Adrenal gland (tissue), 5 donors: ENCODE data around the gene ALG2.

Experiments used
- POLR2A ChIP-seq, 2 donors: fragments of 450-650 bp; IDR thresholded peaks; one replicate each; pipeline ENCODE4 v1.6.1; 2017; ENCODE audit warnings: antibody characterized with exemption in 2 of 2, mild to moderate bottlenecking in 2 of 2, moderate library complexity in 1 of 2
- TF ChIP-seq, protein P1 (sequence below), 6 experiments: fragments of 450-650 bp in 4 of 6; fragments of 200-600 bp in 2 of 6; sonication (generic) in 1 of 6; IDR thresholded peaks; 1 replicate in 5 of 6; 2 replicates in 1 of 6; pipeline versions ENCODE4 v1.5.1 to v1.8.0; 2016 to 2021; ENCODE audit warnings: antibody characterized with exemption in 6 of 6, mild to moderate bottlenecking in 2 of 6, moderate library complexity in 1 of 6
- donor health status: DM: no; HTN: no; CAD: no.

DNA sequence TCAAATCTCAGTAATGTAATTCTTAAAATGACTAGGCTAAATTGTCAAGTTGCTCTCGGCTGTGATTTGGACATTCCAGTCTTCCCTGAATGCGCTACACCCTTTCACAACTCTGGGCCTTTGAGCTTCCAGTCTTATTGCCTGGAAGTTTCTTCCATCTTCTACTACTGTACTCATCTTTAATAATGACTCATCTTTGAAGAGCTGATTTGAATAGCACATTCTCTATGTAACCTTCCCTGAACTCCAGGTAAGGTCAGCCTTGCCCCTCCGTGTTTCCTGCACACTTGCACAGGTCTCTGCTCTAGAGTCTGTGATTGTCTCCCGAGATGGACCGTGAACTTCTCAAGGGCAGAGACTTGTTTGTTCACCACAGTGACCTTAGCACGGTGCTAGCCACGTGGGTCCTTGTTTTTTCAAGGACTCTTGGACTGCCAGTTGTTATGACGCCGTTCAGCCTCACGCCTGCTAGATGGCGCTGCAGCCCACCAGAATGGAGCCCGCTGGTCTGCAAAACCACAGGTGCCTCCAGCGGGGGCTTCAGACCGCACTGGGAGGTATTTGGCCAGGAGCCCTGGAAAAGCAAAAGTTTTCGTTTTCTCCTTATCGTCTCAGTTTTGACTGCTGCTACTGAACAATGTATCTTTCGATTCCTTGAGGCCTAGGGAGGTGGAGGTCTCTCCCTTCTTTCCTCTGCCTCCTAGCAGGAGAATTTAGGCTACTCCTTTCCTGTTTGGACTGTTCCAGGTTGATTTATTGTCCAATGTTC is 44.7 kb upstream of the ALG2 start:
- TF ChIP-seq, protein P1, sequence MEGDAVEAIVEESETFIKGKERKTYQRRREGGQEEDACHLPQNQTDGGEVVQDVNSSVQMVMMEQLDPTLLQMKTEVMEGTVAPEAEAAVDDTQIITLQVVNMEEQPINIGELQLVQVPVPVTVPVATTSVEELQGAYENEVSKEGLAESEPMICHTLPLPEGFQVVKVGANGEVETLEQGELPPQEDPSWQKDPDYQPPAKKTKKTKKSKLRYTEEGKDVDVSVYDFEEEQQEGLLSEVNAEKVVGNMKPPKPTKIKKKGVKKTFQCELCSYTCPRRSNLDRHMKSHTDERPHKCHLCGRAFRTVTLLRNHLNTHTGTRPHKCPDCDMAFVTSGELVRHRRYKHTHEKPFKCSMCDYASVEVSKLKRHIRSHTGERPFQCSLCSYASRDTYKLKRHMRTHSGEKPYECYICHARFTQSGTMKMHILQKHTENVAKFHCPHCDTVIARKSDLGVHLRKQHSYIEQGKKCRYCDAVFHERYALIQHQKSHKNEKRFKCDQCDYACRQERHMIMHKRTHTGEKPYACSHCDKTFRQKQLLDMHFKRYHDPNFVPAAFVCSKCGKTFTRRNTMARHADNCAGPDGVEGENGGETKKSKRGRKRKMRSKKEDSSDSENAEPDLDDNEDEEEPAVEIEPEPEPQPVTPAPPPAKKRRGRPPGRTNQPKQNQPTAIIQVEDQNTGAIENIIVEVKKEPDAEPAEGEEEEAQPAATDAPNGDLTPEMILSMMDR (IDR thresholded peaks at IDR 0.05): peak; percentile 65 to 90 (median 84)
- TF ChIP-seq POLR2A (IDR thresholded peaks at IDR 0.05): no peak
